GM19397 (cell line): Measurements from ENCODE around the gene UGT1A5.

ENCODE experiments used
- ATAC-seq: cut with Tn5 transposase; IDR thresholded peaks from one replicate; pipeline ENCODE4 v1.9.1; 2021; ENCODE audit warnings: mild to moderate bottlenecking, moderate library complexity; ENCODE audit not compliant: unreplicated experiment

Gene UGT1A5

GRCh38 chr2:233712611-233713261 is at the start of gene UGT1A5:
Gene UGT1A5, plus strand, starts transcription at chr2:233712907. Its CDS starts 85 bp downstream, at chr2:233712992.
- ATAC-seq = no peak

DNA sequence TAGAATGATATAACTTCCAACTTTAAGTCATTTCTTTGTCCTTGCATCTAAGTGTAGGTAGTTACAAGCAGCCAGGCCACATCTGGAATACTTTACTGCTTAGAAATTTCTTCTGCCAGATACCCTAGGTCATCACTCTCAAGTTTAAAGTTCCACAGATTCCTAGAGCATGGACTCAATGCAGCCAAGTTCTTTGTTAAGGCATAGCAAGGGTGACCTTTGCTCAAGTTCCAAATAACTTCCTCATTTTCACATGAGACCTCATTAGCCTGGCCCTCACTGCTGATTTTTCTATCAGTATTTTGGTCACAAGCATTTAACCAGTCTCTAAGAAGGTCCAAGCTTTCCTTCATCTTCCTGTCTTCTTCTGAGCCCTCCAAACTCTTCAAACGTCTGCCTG is 48.8 kb upstream of the UGT1A5 start:
- ATAC-seq = no peak

- no peak for ATAC-seq
Observed at GRCh38 chr2:233668605-233669260, 44.0 kb upstream of the UGT1A5 start.

DNA sequence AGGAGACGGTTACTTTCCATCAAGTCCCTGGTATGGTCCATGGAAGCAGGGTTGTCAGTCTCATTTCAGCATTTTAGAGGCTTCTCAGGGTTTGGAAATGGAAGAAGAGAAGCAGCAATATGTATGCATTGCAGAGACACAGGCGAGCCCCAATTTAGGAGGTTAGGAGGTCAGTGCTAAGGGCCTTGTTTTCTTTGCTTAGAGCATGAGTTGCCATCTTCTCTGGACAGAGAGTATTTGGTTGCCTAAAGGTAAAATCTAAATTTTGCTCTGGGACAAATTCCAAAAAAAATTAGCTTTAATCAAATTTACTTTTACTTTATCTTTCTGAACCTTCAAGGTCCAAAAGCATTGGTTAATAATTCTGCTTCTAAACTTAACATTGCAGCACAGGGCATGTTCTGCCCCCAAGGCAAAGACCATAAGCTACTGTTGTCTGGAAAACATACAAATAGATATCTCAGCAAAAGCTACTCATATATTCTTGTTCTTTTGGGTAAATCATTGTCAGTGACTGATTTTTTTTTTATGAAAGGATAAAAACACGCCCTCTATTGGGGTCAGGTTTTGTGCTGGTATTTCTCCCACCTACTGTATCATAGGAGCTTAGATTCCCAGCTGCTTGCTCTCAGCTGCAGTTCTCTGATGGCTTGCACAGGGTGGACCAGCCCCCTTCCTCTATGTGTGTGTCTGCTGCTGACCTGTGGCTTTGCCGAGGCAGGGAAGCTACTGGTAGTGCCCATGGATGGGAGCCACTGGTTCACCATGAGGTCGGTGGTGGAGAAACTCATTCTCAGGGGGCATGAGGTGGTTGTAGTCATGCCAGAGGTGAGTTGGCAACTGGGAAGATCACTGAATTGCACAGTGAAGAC is 41.2 kb upstream of the UGT1A5 start, which contains the start of gene UGT1A9:
UGT1A9 (plus strand) TSS at position 609 of the 872 bp plus-strand sequence; CDS start at position 646, 37 bp downstream.
- no peak for ATAC-seq

- ATAC-seq = no peak
Observed at GRCh38 chr2:233672886-233673285, 39.8 kb upstream of the UGT1A5 start.

GRCh38 chr2:233673896-233674295 is 38.8 kb upstream of the UGT1A5 start:
- no peak for ATAC-seq

GRCh38 chr2:233674314-233674713 is 38.4 kb upstream of the UGT1A5 start:
- ATAC-seq = no peak

DNA sequence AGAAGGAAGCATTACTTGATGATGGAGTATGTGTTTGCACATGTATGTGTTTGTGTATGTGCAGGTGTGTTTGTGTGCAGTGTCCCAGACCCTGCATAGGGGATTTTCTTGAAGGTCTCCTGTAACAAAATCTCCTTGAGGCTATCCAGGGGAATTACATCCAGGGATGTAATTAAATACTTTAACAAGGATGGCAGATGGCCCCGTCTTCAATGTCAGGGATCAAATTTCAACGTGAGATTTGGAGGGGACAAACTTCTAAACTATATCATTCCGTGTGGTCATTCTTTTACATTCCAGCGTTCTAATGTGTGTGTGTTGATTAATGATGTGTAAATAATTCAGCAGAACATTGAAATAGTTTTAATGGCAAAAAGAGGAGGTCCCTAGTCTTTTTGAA is 37.7 kb upstream of the UGT1A5 start:
- ATAC-seq = no peak

DNA sequence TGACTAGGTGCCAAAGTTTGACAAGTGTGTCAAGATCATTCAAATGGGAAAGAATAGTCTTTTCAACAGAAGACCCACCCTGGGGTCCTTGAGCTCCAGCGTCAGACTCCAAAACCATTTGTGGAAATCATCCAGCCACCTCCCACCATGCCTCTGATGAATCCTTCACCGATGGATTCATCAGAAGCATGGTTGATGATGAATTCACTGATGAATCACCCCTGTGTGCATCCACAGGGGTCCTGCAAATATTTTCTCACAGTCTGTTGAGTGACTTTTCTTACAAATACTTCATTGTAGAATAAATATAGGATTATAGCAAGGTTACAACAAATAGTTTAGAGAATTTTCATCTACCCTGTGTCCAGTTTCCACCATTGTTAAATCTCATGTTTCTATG is 36.7 kb upstream of the UGT1A5 start:
- ATAC-seq = no peak

- ATAC-seq = no peak
Observed at GRCh38 chr2:233679196-233679595, 33.5 kb upstream of the UGT1A5 start.

DNA sequence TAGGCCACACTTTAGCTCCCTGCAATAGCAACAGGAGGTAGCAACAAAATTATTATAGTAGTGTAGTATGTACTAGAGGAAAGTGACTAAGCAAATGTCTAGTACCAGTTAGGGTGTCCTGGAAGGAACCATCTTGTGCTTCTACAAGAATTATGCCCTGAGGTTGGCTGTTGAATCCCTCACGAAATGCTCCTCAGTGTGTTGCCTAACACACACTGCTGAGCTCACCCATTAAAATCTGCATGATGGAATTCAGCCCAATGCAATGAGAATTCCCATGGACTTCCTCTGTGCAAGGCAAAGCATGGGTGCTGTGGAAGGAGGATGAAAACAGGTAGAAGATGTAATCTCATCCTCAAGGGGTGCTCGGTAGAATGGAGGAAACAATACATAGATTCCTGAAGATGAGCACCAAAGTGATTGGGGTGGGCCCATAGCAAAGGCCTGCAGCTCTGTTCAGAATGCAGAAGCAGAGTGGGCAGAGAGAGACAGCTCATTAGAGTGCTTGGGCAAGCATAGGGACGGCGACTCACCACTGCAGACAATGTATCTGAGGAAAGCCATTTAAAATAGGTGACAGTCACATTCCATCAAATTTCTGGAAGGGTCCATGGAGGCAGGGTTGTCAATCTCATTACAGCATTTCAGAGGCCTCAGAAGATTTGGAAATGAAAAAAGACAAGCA is 32.2 kb upstream of the UGT1A5 start:
- ATAC-seq = no peak

GRCh38 chr2:233681521-233682099 is 31.1 kb upstream of the UGT1A5 start, which contains the start of gene UGT1A7:
Gene UGT1A7, plus strand, starts transcription at chr2:233681901. Its CDS starts 37 bp downstream, at chr2:233681938.
- no peak for ATAC-seq

DNA sequence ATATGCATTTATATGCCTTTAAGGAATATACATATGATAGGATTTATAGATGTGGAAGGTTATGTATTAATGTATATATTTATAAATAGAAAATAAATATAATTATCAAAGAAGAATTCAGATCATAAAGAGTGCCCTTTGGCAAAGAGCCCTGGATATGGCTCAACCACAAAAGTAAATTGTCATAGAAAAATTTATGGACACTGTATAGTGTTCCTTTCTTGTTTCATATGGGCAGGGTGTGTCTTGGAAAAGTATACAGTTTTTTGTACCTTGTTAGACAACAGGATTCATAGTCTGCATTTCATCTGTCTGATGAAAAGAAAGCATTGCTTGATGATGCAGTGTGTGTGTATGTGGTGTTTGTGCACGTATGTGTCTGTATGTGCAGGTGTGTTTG is 28.1 kb upstream of the UGT1A5 start:
- ATAC-seq = no peak

DNA sequence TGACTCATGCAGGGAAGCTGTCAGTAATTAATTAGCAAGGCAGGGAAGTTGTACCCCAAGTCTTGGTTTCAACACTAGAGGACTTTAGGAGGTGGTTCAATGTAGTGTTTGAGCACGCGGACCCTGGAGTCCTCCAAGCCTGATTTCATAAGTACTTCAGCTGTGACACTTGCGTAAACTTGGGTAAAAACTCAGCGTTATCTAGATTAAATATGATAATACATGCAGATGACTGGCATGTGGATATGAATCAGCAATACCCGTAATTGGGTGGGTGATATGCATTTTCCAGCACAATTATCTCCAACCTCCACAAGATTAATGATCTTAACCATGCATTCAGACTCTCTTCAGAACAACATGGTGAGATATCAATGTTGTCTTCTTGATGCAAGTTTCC is 25.8 kb upstream of the UGT1A5 start:
- no peak for ATAC-seq

DNA sequence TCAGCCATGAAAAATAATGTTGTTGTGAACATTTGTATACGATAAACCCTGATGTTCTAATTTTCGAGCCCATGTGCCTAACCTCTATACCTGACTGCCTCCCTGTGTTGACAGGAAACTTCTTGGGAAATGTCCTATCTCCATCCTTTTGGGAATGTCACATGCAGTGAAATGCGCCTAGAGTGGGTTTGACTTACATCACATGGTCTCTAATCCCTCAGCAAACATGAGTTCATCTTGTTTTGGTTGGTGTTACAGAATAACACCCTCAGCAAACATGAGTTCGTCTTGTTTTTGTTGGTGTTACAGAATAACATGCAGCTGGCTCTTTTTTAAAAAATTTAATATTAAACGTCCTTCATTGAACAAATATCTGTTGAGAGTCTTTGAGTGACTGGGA is 24.4 kb upstream of the UGT1A5 start:
- ATAC-seq = no peak

- no peak for ATAC-seq
Observed at GRCh38 chr2:233689031-233689430, 23.7 kb upstream of the UGT1A5 start.

DNA sequence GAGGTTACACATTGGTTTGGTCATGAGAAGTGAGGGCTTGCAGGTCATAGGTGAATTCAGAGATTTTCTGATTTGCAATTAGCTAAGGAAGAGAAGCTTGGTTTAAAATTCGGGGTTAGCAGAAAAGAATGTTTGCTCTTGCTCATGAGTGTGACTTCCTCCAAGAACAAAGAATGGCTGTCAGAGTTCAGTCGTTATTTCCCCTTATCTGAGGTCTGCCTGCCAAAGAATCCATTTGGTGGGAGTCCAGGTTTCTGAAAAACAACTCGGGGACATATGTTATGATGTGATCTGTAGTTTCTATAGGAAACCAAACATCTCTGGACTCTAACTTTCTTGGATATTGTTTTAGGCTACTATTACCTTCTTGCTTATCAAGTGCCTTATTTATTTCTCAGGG is 23.2 kb upstream of the UGT1A5 start:
- no peak for ATAC-seq

- ATAC-seq = no peak
Observed at GRCh38 chr2:233690444-233690843, 22.3 kb upstream of the UGT1A5 start.

GRCh38 chr2:233691443-233692433 is 21.0 kb upstream of the UGT1A5 start:
- ATAC-seq = no peak
